GM04504 (cell line): ENCODE data around the gene LMAN1L.

Experiments
- DNase-seq: peaks from one replicate; pipeline ENCODE4 v3.0.0-alpha.2; 2012; ENCODE audit warnings: low read depth

Gene LMAN1L

DNA sequence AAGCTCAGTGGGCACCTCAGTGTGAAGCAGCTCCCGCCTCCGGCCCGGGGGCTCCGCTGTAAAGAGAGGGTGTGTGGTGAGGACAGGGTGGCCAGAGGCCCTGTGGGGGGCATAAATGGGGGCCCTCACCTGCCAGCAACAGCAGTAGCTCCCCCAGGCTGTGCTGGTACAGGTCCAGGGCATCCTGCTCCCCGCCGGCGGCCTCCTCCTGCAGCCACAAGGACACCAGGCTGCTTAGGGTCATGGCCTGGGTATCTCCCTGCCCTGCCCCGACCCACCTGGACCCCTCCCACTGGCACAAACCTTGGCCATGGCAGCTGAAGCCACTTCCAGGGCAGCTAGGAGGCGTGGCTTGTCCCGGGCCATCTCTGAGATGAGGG, 25.5 kb downstream of the LMAN1L start:
- no peak for DNase-seq

DNA sequence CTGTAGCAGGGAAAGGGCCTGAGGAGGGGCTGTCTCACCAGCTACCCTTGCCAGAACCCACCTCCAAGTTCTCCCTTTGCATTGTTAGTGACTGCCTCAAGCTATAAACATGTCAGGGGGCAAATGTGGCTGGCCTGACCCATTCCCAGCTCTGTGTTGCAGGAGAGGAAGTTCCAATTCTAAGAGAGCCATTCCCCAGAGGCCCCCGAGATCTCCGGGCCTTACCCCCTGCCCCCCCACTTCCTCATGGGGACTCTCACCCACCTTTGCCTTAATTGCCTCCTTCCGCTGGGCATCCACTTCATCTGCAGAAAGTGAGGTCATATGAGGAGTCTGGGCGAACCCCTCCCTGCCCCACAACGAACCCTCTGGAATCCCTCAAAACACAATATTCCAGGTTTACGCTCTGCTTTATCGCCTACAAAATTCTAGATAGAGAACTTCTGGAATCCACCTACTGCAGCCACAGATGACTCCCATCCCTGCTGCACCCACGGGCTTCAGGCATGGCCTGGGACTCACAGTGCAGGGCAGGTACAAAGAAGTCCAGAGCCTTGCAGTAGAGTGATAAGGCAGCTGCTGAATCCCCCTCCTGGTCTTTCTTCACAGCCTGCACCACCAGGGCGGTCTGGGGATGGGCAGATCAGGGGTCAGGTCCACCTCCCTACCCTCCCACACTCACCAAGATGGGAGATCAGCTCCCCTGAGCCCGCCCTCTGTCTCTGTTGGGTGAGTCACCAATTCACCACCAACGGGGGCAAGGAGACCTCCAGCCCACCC, 26.3 kb downstream of the LMAN1L start:
- DNase-seq = no peak

GRCh38 chr15:74839526-74840395, 27.1 kb downstream of the LMAN1L start:
- no peak for DNase-seq

GRCh38 chr15:74840851-74841775, 28.5 kb downstream of the LMAN1L start:
- DNase-seq = no peak

GRCh38 chr15:74841891-74842373, 29.3 kb downstream of the LMAN1L start:
- no peak for DNase-seq

DNA sequence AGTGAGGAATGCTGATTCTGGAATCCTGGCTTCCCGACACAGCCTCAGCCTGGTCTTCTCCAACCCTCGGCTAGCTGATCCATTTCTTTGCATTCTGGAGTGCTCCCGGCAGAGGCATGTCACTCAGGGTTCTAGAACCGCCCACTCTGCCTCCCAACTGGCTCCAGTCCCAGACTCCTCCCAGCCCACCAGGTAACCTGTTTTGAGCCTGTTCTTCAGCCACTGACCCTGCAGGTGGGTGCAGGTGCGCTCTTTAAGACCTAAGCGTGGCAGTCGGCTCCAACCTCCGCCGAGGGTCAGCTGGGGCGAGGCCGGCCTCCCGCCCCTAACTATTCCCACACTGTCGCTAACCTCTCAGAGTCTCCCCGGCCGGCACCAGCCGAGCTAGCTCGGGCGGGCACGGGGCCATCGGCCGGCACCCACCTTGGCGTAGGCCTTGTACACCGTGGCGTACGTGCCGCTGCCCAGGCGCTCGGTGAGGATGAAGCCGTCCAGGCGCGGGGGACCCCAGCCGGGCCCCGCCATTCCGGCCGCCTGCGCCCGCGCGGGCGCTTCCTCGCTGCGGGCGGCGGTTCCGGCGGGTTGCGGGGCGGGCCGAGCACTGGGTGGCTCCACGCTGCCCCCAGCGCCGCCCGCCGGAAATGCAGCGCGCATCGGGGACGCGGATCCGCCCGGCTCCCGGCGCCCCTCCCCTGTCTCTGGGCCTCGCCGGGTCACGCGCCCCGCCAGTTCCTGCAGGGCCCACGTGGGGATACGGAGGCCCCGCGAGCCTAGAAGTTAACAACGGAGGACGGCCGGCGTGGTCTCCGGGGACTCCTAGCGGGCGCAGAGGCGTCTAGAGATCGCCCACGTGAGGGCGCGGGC, 30.2 kb downstream of the LMAN1L start, which contains the start of gene ULK3:
TSS of gene ULK3 (minus strand) at position 576 of the 864 bp plus-strand sequence. CDS start at position 525, 51 bp downstream.
- DNase-seq = peak; percentile 66

- DNase-seq = no peak
Observed at GRCh38 chr15:74843445-74843828, 30.8 kb downstream of the LMAN1L start.

GRCh38 chr15:74843891-74844299, 31.3 kb downstream of the LMAN1L start:
- DNase-seq = no peak

- no peak for DNase-seq
Observed at GRCh38 chr15:74844319-74845207, 31.9 kb downstream of the LMAN1L start.

DNA sequence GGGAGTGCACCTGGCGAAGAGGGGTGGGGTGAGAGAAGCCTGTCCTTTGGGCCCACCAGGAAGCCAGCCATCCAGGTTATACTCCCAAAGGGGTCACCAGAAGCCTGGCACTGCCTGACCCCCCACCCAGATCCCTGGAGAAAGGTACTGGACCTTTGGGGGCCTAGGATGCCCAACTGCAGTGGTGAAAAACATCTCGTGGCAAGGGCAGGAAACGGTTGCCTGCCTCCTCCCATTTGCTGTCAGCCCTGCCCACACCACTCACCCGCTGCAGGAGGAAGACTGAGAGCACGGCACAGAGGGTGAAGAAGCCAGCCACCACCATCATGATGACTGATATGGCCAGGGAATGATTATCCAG, 32.6 kb downstream of the LMAN1L start:
- no peak for DNase-seq

GRCh38 chr15:74845581-74845980, 32.9 kb downstream of the LMAN1L start:
- DNase-seq = no peak

DNA sequence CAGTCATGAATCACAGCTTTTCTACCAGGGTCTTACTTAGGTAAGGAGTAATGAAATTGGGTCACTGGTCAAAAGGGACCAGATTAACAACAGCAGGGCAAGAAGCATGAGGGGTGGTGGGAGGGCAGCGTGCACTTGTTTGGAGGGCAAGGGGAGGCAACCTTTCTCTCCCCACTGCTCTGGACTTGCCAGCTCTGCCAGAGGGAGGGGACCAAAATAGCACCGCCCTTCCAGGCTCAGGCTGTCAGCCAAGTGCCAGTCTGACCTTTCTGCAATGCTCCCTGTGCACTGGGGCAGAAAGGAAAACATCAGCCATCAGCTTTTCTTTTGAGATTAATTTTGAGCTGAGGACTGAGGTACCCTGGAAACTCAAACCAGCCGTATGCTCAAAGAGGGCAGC, 34.8 kb downstream of the LMAN1L start:
- no peak for DNase-seq

GRCh38 chr15:74850393-74850792, 37.8 kb downstream of the LMAN1L start:
- DNase-seq = no peak

- no peak for DNase-seq
Observed at GRCh38 chr15:74851960-74852359, 39.3 kb downstream of the LMAN1L start.

- no peak for DNase-seq
Observed at GRCh38 chr15:74854453-74855022, 41.9 kb downstream of the LMAN1L start.

- no peak for DNase-seq
Observed at GRCh38 chr15:74855857-74856256, 43.2 kb downstream of the LMAN1L start.

GRCh38 chr15:74856537-74856936, 43.9 kb downstream of the LMAN1L start:
- DNase-seq = no peak

DNA sequence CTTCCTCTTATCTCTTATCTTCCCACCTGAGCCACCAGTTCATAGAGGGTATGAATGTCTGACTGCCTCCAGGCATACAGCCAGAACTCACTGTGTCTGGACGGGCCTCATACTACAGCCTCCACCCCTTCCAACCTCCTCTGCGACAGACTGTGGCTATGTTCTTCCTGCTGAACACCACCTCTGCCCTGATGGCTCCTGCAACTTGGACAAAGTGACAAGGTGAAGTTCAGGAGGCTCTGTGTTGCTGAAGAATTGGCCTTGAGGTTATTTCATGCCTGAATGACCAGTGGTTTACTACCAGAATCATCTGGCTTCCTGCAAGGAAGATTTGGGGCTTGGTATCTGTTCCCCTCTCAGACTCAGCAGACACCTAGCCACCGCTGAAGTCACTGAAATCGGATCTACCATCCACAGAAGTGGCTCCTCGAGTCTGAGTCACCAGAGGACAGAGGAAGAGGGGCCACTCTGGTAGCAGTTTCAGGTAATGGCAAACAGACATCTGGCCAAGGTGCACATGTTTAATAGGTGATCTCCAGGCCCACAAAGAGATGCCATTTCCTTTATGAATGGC, 44.5 kb downstream of the LMAN1L start:
- no peak for DNase-seq

- no peak for DNase-seq
Observed at GRCh38 chr15:74857671-74858368, 45.2 kb downstream of the LMAN1L start.
